MM.1S (cell line): ENCODE measurements around the gene KCNMB4.

ENCODE experiments used
- CTCF ChIP-seq: fragments of 300-600 bp; sonication (generic); IDR thresholded peaks from 2 replicates; pipeline ENCODE4 v1.5.1; 2016; ENCODE audit warnings: antibody characterized with exemption, low read length, mixed read lengths
- EZH2 ChIP-seq: fragments of 300-600 bp; sonication (generic); optimal IDR thresholded peaks from 2 replicates; pipeline ENCODE3; 2017; ENCODE audit warnings: low read depth, mild to moderate bottlenecking, antibody characterized with exemption, low read length, mixed read lengths

- no peak for TF ChIP-seq EZH2
- no peak for TF ChIP-seq CTCF
These were observed at the start of gene KCNMB4 for GRCh38 chr12:70365648-70366518.
